Measurements from ENCODE around the gene TMEM144.
"Not testable (repeated sequence)": the region's sequence is repeated elsewhere in the genome, so short reads cannot be mapped to it uniquely, and the experiment has no call there.

DNA sequence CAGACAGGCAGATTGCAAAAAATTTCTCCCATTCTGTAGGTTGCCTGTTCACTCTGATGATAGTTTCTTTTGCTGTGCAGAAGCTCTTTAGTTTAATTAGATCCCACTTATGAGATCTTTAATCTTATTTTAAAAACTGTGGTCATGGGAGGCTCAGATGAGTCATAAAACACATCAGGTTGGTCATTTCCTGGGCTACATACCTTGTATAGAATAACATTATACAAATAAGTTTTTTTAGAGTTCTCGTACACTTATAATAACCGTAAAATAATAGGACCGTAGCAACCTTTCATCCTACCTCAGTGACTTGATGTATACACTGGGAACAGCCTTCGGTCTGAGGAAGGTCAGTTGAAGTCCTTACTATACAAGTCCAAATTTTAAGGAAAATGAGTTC, 14.0 kb downstream of the TMEM144 start:
- TF ChIP-seq, protein P1, sequence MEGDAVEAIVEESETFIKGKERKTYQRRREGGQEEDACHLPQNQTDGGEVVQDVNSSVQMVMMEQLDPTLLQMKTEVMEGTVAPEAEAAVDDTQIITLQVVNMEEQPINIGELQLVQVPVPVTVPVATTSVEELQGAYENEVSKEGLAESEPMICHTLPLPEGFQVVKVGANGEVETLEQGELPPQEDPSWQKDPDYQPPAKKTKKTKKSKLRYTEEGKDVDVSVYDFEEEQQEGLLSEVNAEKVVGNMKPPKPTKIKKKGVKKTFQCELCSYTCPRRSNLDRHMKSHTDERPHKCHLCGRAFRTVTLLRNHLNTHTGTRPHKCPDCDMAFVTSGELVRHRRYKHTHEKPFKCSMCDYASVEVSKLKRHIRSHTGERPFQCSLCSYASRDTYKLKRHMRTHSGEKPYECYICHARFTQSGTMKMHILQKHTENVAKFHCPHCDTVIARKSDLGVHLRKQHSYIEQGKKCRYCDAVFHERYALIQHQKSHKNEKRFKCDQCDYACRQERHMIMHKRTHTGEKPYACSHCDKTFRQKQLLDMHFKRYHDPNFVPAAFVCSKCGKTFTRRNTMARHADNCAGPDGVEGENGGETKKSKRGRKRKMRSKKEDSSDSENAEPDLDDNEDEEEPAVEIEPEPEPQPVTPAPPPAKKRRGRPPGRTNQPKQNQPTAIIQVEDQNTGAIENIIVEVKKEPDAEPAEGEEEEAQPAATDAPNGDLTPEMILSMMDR (conservative IDR thresholded peaks at IDR 0.05 in 1 of 2, IDR thresholded peaks at IDR 0.05 in 1 of 2; ENCODE audit: low read depth in 1 of 2, low read length in 2 of 2) = not testable (repeated sequence)
- not testable (repeated sequence) for TF ChIP-seq EZH2 (IDR thresholded peaks at IDR 0.05; ENCODE audit: low read length, missing control alignments)
